GM23338 (cell line): Measurements from ENCODE around the gene SPG21. TPM values are rescaled to one million over a fixed set of nuclear protein-coding genes. Genes with fewer than 3 reads are reported as not detected.

ENCODE experiments used
- ATAC-seq: fragments of 200-7000 bp; cut with Tn5 transposase; 3 replicates; pipeline ENCODE4 v1.9.1; 2020
- DNase-seq: peaks from one replicate; pipeline ENCODE4 v3.0.0-alpha.2; 2015; ENCODE audit warnings: low spot score
- H2AFZ ChIP-seq: fragments of 200-600 bp; sonication (generic); 2 replicates; pipeline ENCODE4 v1.8.0; 2016; ENCODE audit warnings: antibody characterized with exemption, mild to moderate bottlenecking, moderate library complexity
- H3F3A ChIP-seq: fragments of 200-600 bp; sonication (generic); replicated peaks from 2 replicates; pipeline ENCODE4 v1.8.0; 2017; ENCODE audit warnings: antibody characterized with exemption, mixed run types, low read depth
- H3K27ac ChIP-seq: fragments of 200-600 bp; sonication (generic); 2 replicates; pipeline ENCODE4 v1.6.1; 2016; ENCODE audit warnings: low read depth
- H3K27me3 ChIP-seq: fragments of 200-600 bp; sonication (generic); 2 replicates; pipeline ENCODE4 v1.8.0; 2016; ENCODE audit warnings: mild to moderate bottlenecking, mixed run types, moderate library complexity; ENCODE audit not compliant: insufficient read depth
- H3K36me3 ChIP-seq: fragments of 200-600 bp; sonication (generic); 2 replicates; pipeline ENCODE4 v1.8.0; 2016; ENCODE audit warnings: mild to moderate bottlenecking; ENCODE audit not compliant: insufficient read depth
- H3K4me1 ChIP-seq: fragments of 200-600 bp; sonication (generic); 2 replicates; pipeline ENCODE4 v1.8.0; 2016; ENCODE audit warnings: mild to moderate bottlenecking, moderate library complexity; ENCODE audit not compliant: insufficient read depth
- H3K4me2 ChIP-seq: fragments of 200-600 bp; sonication (generic); 2 replicates; pipeline ENCODE4 v1.7.1; 2017; ENCODE audit warnings: mixed run types
- H3K4me3 ChIP-seq: fragments of 200-600 bp; sonication (generic); 2 replicates; pipeline ENCODE4 v1.6.1; 2016; ENCODE audit warnings: mixed run types
- H3K79me2 ChIP-seq: fragments of 200-600 bp; sonication (generic); replicated peaks from 2 replicates; pipeline ENCODE4 v1.8.0; 2017; ENCODE audit warnings: mild to moderate bottlenecking; ENCODE audit not compliant: insufficient read depth
- H3K9me2 ChIP-seq: fragments of 200-600 bp; sonication (generic); 2 replicates; pipeline ENCODE4 v1.8.0; 2017; ENCODE audit not compliant: insufficient read depth
- H4K20me1 ChIP-seq: fragments of 200-600 bp; sonication (generic); replicated peaks from 2 replicates; pipeline ENCODE4 v1.8.0; 2017; ENCODE audit warnings: mild to moderate bottlenecking; ENCODE audit not compliant: insufficient read depth
- H3K27ac Mint-ChIP-seq: 2 replicates; pipeline ENCODE4 v1.8.0; 2020; ENCODE audit warnings: inconsistent platforms, mild to moderate bottlenecking, moderate library complexity, mixed read lengths
- H3K27me3 Mint-ChIP-seq: 3 replicates; pipeline ENCODE4 v1.8.0; 2022; ENCODE audit warnings: low read depth, mild to moderate bottlenecking, moderate library complexity, mixed read lengths, inconsistent platforms; ENCODE audit not compliant: insufficient read depth, poor library complexity
- H3K36me3 Mint-ChIP-seq: 3 replicates; pipeline ENCODE4 v1.8.0; 2021; ENCODE audit warnings: low read depth, mild to moderate bottlenecking, inconsistent platforms, moderate library complexity, mixed read lengths
- H3K4me1 Mint-ChIP-seq: 3 replicates; pipeline ENCODE4 v1.8.0; 2020; ENCODE audit warnings: mild to moderate bottlenecking, inconsistent platforms, mixed read lengths
- H3K4me3 Mint-ChIP-seq: 3 replicates; pipeline ENCODE4 v1.8.0; 2021; ENCODE audit warnings: moderate library complexity, mild to moderate bottlenecking, inconsistent platforms, mixed read lengths
- H3K9me3 Mint-ChIP-seq: 3 replicates; pipeline ENCODE4 v1.8.0; 2020; ENCODE audit warnings: moderate library complexity, mild to moderate bottlenecking, inconsistent platforms, mixed read lengths
- CREB1 ChIP-seq: fragments of 250-450 bp; sonication (Bioruptor Pico); IDR thresholded peaks from 2 replicates; pipeline ENCODE4 v1.5.0; 2020; ENCODE audit warnings: low read depth, mild to moderate bottlenecking, moderate library complexity
- EZH2 ChIP-seq: fragments of 200-600 bp; sonication (generic); IDR thresholded peaks from one replicate; pipeline ENCODE4 v1.8.0; 2017; ENCODE audit warnings: antibody characterized with exemption, mild to moderate bottlenecking, low read depth; ENCODE audit not compliant: unreplicated experiment
- EZH2phosphoT487 ChIP-seq: fragments of 200-600 bp; sonication (generic); IDR thresholded peaks from one replicate; pipeline ENCODE4 v1.8.1; 2018; ENCODE audit warnings: antibody characterized with exemption; ENCODE audit not compliant: unreplicated experiment
- JUNB ChIP-seq: IDR thresholded peaks from one replicate; pipeline ENCODE4 v1.6.1; 2016; ENCODE audit warnings: antibody characterized with exemption; ENCODE audit not compliant: unreplicated experiment
- POLR2AphosphoS5 ChIP-seq: IDR thresholded peaks from 2 replicates; pipeline ENCODE4 v1.6.1; 2016; ENCODE audit warnings: antibody characterized with exemption, low read depth
- STAT1 ChIP-seq: IDR thresholded peaks from one replicate; pipeline ENCODE4 v1.6.1; 2016; ENCODE audit warnings: antibody characterized with exemption; ENCODE audit not compliant: unreplicated experiment
- ZNF114 ChIP-seq: fragments of 250-450 bp; sonication (Bioruptor Pico); IDR thresholded peaks from 2 replicates; pipeline ENCODE4 v1.5.0; 2020; ENCODE audit warnings: mild to moderate bottlenecking, moderate library complexity
- polyA plus RNA-seq: library from polyadenylated mRNA; unstranded; fragments of >200 nt; fragmentation: Nextera tagmentation; extraction: Ambion mirVana; gene quantifications from 2 replicates; pipeline ENCODE4 v1.2.1, GENCODE V29; 2016
- total RNA-seq: library from RNA; depleted of rRNA; stranded (reverse); fragments of >200 nt; shearing (Covaris generic); gene quantifications from 2 replicates; pipeline ENCODE4 v1.2.3, GENCODE V29; 2014
- TF ChIP-seq, protein P1 (sequence below): IDR thresholded peaks from one replicate; pipeline ENCODE4 v1.6.1; 2018; ENCODE audit warnings: antibody characterized with exemption; ENCODE audit not compliant: unreplicated experiment
- TF ChIP-seq, protein P2 (sequence below), 2 experiments: fragments of 200-600 bp in 1 of 2; sonication (generic) in 1 of 2; conservative IDR thresholded peaks; 2 replicates each; pipeline versions ENCODE4 v1.5.1 to v1.6.1; 2016 to 2017; ENCODE audit warnings: antibody characterized with exemption in 2 of 2, low read depth in 2 of 2, mild to moderate bottlenecking in 2 of 2, moderate library complexity in 1 of 2

The SPG21 gene
- total and polyA plus RNA-seq, 2 experiments from 2014 or later = 81.0 to 102 TPM

- peaks cover 10% of the 10 kb centered on the region for H3K4me1 ChIP-seq
- H4K20me1 ChIP-seq = peaks cover 15% of the 10 kb centered on the region
- H3K9me2 ChIP-seq = no peaks in the 10 kb centered on the region
- peak overlapping the region; percentile 98 for H3K4me3 ChIP-seq
- H2AFZ ChIP-seq = no peak overlapping the region; the same call in 1 of the 2 replicates
- no peaks in the 10 kb centered on the region for H3K27me3 ChIP-seq
- H3K27me3 Mint-ChIP-seq = peaks cover 11% of the 10 kb centered on the region
- H3K4me1 Mint-ChIP-seq = peaks cover 13% of the 10 kb centered on the region
- H3K4me3 Mint-ChIP-seq = peak overlapping the region; percentile 42
- H3K9me3 Mint-ChIP-seq = no peaks in the 10 kb centered on the region
- H3K79me2 ChIP-seq = peaks cover 15% of the 10 kb centered on the region
- peaks cover 9% of the 10 kb centered on the region for H3K36me3 Mint-ChIP-seq
- 0 out of 2 replicates have a peak, but pooled peaks cover 6% of the 10 kb centered on the region for H3F3A ChIP-seq
- H3K27ac ChIP-seq = no peak overlapping the region
- no peak for DNase-seq
- TF ChIP-seq, protein P1, sequence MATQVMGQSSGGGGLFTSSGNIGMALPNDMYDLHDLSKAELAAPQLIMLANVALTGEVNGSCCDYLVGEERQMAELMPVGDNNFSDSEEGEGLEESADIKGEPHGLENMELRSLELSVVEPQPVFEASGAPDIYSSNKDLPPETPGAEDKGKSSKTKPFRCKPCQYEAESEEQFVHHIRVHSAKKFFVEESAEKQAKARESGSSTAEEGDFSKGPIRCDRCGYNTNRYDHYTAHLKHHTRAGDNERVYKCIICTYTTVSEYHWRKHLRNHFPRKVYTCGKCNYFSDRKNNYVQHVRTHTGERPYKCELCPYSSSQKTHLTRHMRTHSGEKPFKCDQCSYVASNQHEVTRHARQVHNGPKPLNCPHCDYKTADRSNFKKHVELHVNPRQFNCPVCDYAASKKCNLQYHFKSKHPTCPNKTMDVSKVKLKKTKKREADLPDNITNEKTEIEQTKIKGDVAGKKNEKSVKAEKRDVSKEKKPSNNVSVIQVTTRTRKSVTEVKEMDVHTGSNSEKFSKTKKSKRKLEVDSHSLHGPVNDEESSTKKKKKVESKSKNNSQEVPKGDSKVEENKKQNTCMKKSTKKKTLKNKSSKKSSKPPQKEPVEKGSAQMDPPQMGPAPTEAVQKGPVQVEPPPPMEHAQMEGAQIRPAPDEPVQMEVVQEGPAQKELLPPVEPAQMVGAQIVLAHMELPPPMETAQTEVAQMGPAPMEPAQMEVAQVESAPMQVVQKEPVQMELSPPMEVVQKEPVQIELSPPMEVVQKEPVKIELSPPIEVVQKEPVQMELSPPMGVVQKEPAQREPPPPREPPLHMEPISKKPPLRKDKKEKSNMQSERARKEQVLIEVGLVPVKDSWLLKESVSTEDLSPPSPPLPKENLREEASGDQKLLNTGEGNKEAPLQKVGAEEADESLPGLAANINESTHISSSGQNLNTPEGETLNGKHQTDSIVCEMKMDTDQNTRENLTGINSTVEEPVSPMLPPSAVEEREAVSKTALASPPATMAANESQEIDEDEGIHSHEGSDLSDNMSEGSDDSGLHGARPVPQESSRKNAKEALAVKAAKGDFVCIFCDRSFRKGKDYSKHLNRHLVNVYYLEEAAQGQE = no peak
- no peak for TF ChIP-seq CREB1 (CRISPR knock-in tag)
- TF ChIP-seq EZH2 = no peak
- no peak for TF ChIP-seq JUNB
- TF ChIP-seq, protein P2, sequence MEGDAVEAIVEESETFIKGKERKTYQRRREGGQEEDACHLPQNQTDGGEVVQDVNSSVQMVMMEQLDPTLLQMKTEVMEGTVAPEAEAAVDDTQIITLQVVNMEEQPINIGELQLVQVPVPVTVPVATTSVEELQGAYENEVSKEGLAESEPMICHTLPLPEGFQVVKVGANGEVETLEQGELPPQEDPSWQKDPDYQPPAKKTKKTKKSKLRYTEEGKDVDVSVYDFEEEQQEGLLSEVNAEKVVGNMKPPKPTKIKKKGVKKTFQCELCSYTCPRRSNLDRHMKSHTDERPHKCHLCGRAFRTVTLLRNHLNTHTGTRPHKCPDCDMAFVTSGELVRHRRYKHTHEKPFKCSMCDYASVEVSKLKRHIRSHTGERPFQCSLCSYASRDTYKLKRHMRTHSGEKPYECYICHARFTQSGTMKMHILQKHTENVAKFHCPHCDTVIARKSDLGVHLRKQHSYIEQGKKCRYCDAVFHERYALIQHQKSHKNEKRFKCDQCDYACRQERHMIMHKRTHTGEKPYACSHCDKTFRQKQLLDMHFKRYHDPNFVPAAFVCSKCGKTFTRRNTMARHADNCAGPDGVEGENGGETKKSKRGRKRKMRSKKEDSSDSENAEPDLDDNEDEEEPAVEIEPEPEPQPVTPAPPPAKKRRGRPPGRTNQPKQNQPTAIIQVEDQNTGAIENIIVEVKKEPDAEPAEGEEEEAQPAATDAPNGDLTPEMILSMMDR (conservative IDR thresholded peaks at IDR 0.05; ENCODE audit: low read depth in 2 of 2) = no peak
- TF ChIP-seq EZH2phosphoT487 = no peak
- no peak for ATAC-seq
- H3K27ac Mint-ChIP-seq = no peak overlapping the region
- no peak overlapping the region for H3K4me2 ChIP-seq
- no peaks in the 10 kb centered on the region for H3K36me3 ChIP-seq
These were observed 40.1 kb upstream of the SPG21 start for GRCh38 chr15:65029736-65030208.

DNA sequence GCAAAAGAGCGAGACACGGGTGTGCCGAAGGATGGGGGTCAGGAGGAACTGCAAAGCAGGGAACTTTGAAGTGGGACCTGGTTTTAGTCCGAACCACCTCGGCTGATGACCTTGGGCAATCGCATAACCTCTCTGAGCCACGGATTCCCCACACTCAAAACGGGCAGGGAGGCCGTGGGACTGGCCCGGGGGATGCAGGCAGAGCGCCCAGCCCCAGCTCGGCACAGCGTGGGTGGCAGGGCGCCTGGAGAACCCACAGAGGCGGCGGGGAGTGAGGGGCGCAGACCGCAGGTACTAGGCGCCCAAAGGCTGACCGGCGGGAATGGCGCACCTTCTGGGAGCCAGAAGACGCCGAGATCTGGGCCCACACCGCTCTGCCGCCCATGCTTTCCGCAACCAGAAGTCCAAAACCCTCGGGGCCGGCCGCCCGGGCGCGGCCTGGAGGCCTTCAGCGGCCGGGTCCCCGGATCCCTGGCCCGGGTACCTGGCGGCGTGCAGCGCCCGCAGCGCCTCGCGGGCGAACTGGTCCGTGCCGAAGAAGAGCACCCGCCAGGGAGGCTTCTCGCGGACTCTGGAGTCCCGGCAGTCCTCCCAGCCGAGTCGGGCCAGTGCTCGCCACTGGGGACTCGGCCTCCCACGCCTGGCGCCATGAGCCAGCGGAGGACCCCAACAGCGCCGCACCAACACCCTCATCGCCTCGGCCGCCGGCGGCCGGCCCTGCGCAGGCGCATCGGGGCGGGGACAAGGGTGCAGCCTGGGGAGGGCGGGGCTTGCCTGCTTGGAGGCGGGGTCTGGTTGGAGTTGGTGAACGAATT is 39.4 kb upstream of the SPG21 start, which contains the start of gene MTFMT:
Gene MTFMT, minus strand, starts transcription at position 719 of the 815 bp plus-strand sequence. Its CDS starts 26 bp downstream, at position 693.
- Histone ChIP-seq H3F3A (0 out of 2 replicates have a peak, but pooled peaks cover 6% of the 10 kb centered on the region), H3K4me1 (peaks cover 10% of the 10 kb centered on the region), H3K4me3 (peak within 1 kb of the TSS; percentile 98), H3K9me2 (no peaks in the 10 kb centered on the region), H3K4me2 (peak within 1 kb of the TSS; percentile 97), H3K36me3 (no peaks in the 10 kb centered on the region), H3K79me2 (peaks cover 15% of the 10 kb centered on the region), H3K27ac (no peak within 1 kb of the TSS), H2AFZ (peak within 1 kb of the TSS; percentile 80; the same call in 1 of the 2 replicates), H4K20me1 (peaks cover 15% of the 10 kb centered on the region), H3K27me3 (no peaks in the 10 kb centered on the region)
- Mint-ChIP-seq H3K4me1 (peaks cover 13% of the 10 kb centered on the region), H3K4me3 (peak within 1 kb of the TSS; percentile 80), H3K27ac (no peak within 1 kb of the TSS), H3K9me3 (no peaks in the 10 kb centered on the region), H3K36me3 (peaks cover 13% of the 10 kb centered on the region), H3K27me3 (peaks cover 11% of the 10 kb centered on the region)
- ATAC-seq (peak; percentile 79), DNase-seq (peak; percentile 92)
- TF ChIP-seq CREB1 (CRISPR knock-in tag) (no peak), STAT1 (no peak), ZNF114 (CRISPR knock-in tag) (no peak), POLR2AphosphoS5 (peak; percentile 98)
